Thyroid gland (tissue), 4 donors: ENCODE results near the gene UBR7.

Experiments used
- CTCF ChIP-seq, 6 experiments: fragments of 200-600 bp in 3 of 6; fragments of 450-650 bp in 3 of 6; sonication (generic) in 3 of 6; IDR thresholded peaks; one replicate each; pipeline ENCODE4 v1.5.1; 2016 to 2019; ENCODE audit warnings: antibody characterized with exemption in 6 of 6, mild to moderate bottlenecking in 2 of 6, inconsistent platforms in 1 of 6, moderate library complexity in 1 of 6
- POLR2A ChIP-seq, 2 donors: fragments of 450-650 bp; IDR thresholded peaks; one replicate each; pipeline ENCODE4 v1.6.1; 2017; ENCODE audit warnings: antibody characterized with exemption in 2 of 2, mild to moderate bottlenecking in 2 of 2, moderate library complexity in 1 of 2

- TF ChIP-seq CTCF (IDR thresholded peaks at IDR 0.05) (no peak), POLR2A (IDR thresholded peaks at IDR 0.05) (no peak)
Measured at GRCh38 chr14:93262446-93262845, 55.4 kb downstream of the UBR7 start.
